Urinary bladder (tissue), 4 donors: Measurements from ENCODE around the gene TAX1BP1. TPM values are rescaled to one million over a fixed set of nuclear protein-coding genes. Genes with fewer than 3 reads are reported as not detected.

Experiments used
- DNase-seq: peaks from one replicate; pipeline ENCODE4 v3.0.0-alpha.2; 2015; ENCODE audit errors: extremely low spot score
- H3K27ac ChIP-seq: one replicate; pipeline ENCODE4 v1.5.1; 2013; ENCODE audit warnings: low read depth, mild to moderate bottlenecking, moderate library complexity
- H3K36me3 ChIP-seq: one replicate; pipeline ENCODE4 v1.6.1; 2013; ENCODE audit warnings: mild to moderate bottlenecking, moderate library complexity; ENCODE audit not compliant: insufficient read depth
- H3K4me1 ChIP-seq: one replicate; pipeline ENCODE4 v1.6.1; 2013; ENCODE audit warnings: mild to moderate bottlenecking, moderate library complexity; ENCODE audit not compliant: insufficient read depth
- H3K4me3 ChIP-seq: one replicate; pipeline ENCODE4 v1.5.1; 2013; ENCODE audit warnings: low read depth, low read length
- WGBS: extraction: QIAGEN DNeasy Blood & Tissue Kit; methylation state at CpG from one replicate; pipeline ENCODE4 v1.1.7; 2013; 5-methylcytosine and 5-hydroxymethylcytosine counted together
- polyA plus RNA-seq: library from polyadenylated mRNA; stranded (reverse); fragments of 200-250 nt; gene quantifications from one replicate; pipeline ENCODE4 v1.2.3, GENCODE V29; 2013
- total RNA-seq: library from RNA; depleted of rRNA; stranded (reverse); fragments of >200 nt; gene quantifications from one replicate; pipeline ENCODE4 v1.2.3, GENCODE V29; 2014
- donor health status: healthy with polysubstance abuse.
- donor health status: healthy.

Gene TAX1BP1
- total and polyA plus RNA-seq, 2 donors = 99.7 to 115 TPM

- DNase-seq = no peak
- Histone ChIP-seq H3K27ac (no peak overlapping the region), H3K4me3 (no peak overlapping the region), H3K36me3 (peaks cover 4% of the 10 kb centered on the region), H3K4me1 (no peaks in the 10 kb centered on the region)
- WGBS = 41% methylated on average over 2 of the region's 2 CpGs
These were observed 85.9 kb downstream of the TAX1BP1 start for GRCh38 chr7:27825891-27826290.

DNA sequence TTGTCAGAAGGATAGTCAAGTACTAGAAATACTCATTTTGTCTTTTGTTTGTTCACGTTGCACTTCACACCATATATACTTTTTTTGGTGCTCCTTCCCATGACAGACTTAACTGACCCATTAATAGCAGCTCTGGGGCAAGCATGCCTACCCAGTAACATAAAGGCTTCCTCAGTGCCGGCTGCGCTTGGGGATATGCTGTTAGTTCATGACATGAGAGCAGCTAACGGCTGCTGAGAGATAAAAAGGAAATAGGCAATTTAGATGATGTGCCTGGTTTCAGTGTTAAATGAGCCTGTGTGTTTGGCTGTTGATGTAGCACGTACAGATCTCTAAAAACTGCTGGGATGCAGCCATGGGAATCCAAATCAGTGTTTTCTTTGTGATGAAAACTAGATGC lies 86.4 kb downstream of the TAX1BP1 start:
- H3K27ac ChIP-seq = no peak overlapping the region
- WGBS = 68% methylated on average over 5 of the region's 5 CpGs
- H3K4me3 ChIP-seq = no peak overlapping the region
- H3K36me3 ChIP-seq = peaks cover 3% of the 10 kb centered on the region
- no peaks in the 10 kb centered on the region for H3K4me1 ChIP-seq
- DNase-seq = no peak

GRCh38 chr7:27834179-27834921 lies 94.4 kb downstream of the TAX1BP1 start:
- no peak for DNase-seq
- WGBS = 75% methylated on average over 7 of the region's 7 CpGs
- Histone ChIP-seq H3K4me3 (no peak overlapping the region), H3K27ac (no peak overlapping the region), H3K4me1 (no peaks in the 10 kb centered on the region), H3K36me3 (peaks cover 2% of the 10 kb centered on the region)

GRCh38 chr7:27835376-27835775 lies 95.4 kb downstream of the TAX1BP1 start:
- H3K4me3 ChIP-seq = no peak overlapping the region
- DNase-seq = no peak
- H3K27ac ChIP-seq = no peak overlapping the region
- WGBS = 56% methylated on average over 7 of the region's 7 CpGs
- no peaks in the 10 kb centered on the region for H3K4me1 ChIP-seq
- peaks cover 2% of the 10 kb centered on the region for H3K36me3 ChIP-seq

- Histone ChIP-seq H3K4me3 (no peak overlapping the region), H3K36me3 (peaks cover 2% of the 10 kb centered on the region), H3K4me1 (no peaks in the 10 kb centered on the region), H3K27ac (no peak overlapping the region)
- no peak for DNase-seq
- 97% methylated on average over 2 of the region's 2 CpGs for WGBS
These were observed 96.6 kb downstream of the TAX1BP1 start for GRCh38 chr7:27836536-27836935.

GRCh38 chr7:27839099-27839498 lies 99.1 kb downstream of the TAX1BP1 start:
- Histone ChIP-seq H3K4me3 (no peak overlapping the region), H3K36me3 (no peaks in the 10 kb centered on the region), H3K4me1 (no peaks in the 10 kb centered on the region), H3K27ac (no peak overlapping the region)
- WGBS = 84% methylated on average over 10 of the region's 10 CpGs
- DNase-seq = no peak

DNA sequence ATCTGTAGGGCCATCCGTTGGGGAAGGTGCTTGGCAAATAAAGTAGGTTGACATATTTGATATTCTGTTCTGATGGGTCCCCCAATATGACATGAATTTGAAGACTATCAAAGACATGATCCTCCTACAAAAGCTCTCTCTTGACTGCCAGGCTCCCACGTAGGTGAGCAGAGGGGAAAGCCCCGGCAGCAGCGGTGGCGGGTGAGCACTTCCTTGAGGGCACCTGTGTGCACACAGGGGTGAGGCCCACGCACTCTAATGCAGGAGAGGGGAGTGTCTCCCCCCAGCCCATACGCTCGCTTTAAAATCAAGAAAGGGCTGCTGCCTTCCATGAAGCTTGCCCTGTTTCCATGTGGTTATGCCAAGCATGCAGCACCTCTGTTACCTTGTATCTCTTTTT lies 100.4 kb downstream of the TAX1BP1 start:
- H3K36me3 ChIP-seq = no peaks in the 10 kb centered on the region
- no peak overlapping the region for H3K4me3 ChIP-seq
- 86% methylated on average over 8 of the region's 8 CpGs for WGBS
- H3K4me1 ChIP-seq = no peaks in the 10 kb centered on the region
- DNase-seq = no peak
- no peak overlapping the region for H3K27ac ChIP-seq

GRCh38 chr7:27840760-27841364 lies 100.9 kb downstream of the TAX1BP1 start:
- Histone ChIP-seq H3K4me1 (no peaks in the 10 kb centered on the region), H3K36me3 (no peaks in the 10 kb centered on the region), H3K4me3 (no peak overlapping the region), H3K27ac (no peak overlapping the region)
- no peak for DNase-seq
- WGBS = 94% methylated on average over 18 of the region's 18 CpGs

DNA sequence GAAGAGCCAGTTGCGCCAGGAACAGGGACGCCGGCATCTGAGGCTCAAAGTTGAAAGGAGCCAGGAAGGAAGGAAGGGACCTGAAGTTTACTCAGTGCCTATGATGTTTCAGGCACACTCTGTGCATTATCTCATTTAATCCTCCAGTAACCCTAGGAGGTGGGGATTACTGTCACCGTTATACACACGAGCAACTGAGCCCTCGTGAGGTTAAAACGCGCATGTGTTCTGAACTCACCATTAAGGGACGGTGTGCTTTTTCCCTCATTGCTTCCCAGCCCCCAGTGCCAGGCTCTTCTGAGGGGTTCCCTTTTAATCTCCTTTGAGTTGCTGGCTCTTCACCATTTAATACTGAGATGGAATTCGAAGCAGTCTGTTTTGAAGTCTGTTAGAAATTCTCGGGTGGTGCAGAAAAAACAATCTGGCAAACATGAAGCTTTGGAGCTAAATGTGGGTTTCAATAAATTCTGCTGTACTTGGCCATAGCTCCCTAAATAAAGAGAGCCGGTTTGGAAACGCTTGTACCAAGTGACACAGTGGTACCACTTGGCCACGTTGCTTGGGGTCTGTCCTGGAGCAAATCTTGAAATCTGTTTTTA lies 102.2 kb downstream of the TAX1BP1 start:
- WGBS = 40% methylated on average over 14 of the region's 14 CpGs
- Histone ChIP-seq H3K27ac (no peak overlapping the region), H3K4me3 (no peak overlapping the region), H3K36me3 (no peaks in the 10 kb centered on the region), H3K4me1 (no peaks in the 10 kb centered on the region)
- DNase-seq = no peak

GRCh38 chr7:27842851-27843250 lies 102.9 kb downstream of the TAX1BP1 start:
- H3K4me1 ChIP-seq = no peaks in the 10 kb centered on the region
- no peak overlapping the region for H3K27ac ChIP-seq
- DNase-seq = no peak
- 72% methylated on average over 9 of the region's 9 CpGs for WGBS
- H3K4me3 ChIP-seq = no peak overlapping the region
- H3K36me3 ChIP-seq = no peaks in the 10 kb centered on the region

- Histone ChIP-seq H3K36me3 (peaks cover 2% of the 10 kb centered on the region), H3K27ac (no peak overlapping the region), H3K4me1 (no peaks in the 10 kb centered on the region), H3K4me3 (no peak overlapping the region)
- DNase-seq = no peak
- WGBS = 94% methylated on average over 15 of the region's 15 CpGs
These were observed 103.8 kb downstream of the TAX1BP1 start for GRCh38 chr7:27843584-27844305.

DNA sequence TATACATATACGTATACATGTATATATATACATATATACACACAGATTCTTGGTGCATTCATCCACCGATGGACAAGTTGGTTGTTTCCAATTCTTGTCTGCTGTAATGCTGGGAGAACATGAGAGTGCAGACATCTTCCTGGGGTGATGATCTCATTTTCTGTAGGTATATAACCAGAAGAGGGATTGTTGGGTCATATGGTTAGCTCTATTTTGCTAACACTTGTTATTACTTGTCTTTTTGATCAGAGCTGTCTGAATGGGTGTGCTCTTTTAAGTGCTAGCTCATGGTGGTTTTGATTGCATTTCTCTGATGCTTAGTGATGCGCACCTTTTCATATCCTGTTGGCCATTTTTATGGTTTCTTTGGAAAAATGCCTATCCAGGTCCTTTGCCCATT lies 106.4 kb downstream of the TAX1BP1 start:
- 98% methylated on average over 3 of the region's 3 CpGs for WGBS
- Histone ChIP-seq H3K4me3 (no peak overlapping the region), H3K4me1 (no peaks in the 10 kb centered on the region), H3K27ac (no peak overlapping the region), H3K36me3 (peaks cover 2% of the 10 kb centered on the region)
- DNase-seq = no peak

- 86% methylated on average over 5 of the region's 5 CpGs for WGBS
- H3K36me3 ChIP-seq = peaks cover 2% of the 10 kb centered on the region
- no peak overlapping the region for H3K4me3 ChIP-seq
- H3K4me1 ChIP-seq = no peaks in the 10 kb centered on the region
- DNase-seq = no peak
- H3K27ac ChIP-seq = no peak overlapping the region
These were observed 110.6 kb downstream of the TAX1BP1 start for GRCh38 chr7:27850531-27850930.
